Epithelial cell of esophagus (primary cell): ENCODE data around the gene CNGA1.

Experiments used
- DNase-seq: peaks from one replicate; pipeline ENCODE4 v3.0.0; 2010; ENCODE audit warnings: low read depth
- H3K4me3 ChIP-seq: 2 replicates; pipeline ENCODE4 v1.5.1; 2011; ENCODE audit warnings: mild to moderate bottlenecking, low read length, control low read depth
- CTCF ChIP-seq: IDR thresholded peaks from 2 replicates; pipeline ENCODE4 v1.5.1; 2011; ENCODE audit warnings: low read depth, mild to moderate bottlenecking, low read length, control low read depth, inconsistent platforms; ENCODE audit not compliant: insufficient read depth; ENCODE audit errors: missing control alignments

The CNGA1 gene

GRCh38 chr4:48039561-48039960 is 23.1 kb upstream of the CNGA1 start:
- no peak overlapping the region for H3K4me3 ChIP-seq
- DNase-seq: no peak
- TF ChIP-seq CTCF: no peak

GRCh38 chr4:48038666-48039065 is 22.2 kb upstream of the CNGA1 start:
- no peak for DNase-seq
- H3K4me3 ChIP-seq: no peak overlapping the region
- no peak for TF ChIP-seq CTCF

- DNase-seq: no peak
- no peak overlapping the region for H3K4me3 ChIP-seq
- TF ChIP-seq CTCF: no peak
Measured at GRCh38 chr4:48037117-48037462, 20.6 kb upstream of the CNGA1 start.

GRCh38 chr4:48035952-48036351 is 19.5 kb upstream of the CNGA1 start:
- DNase-seq: no peak
- no peak for TF ChIP-seq CTCF
- H3K4me3 ChIP-seq: no peak overlapping the region

- H3K4me3 ChIP-seq: no peak overlapping the region
- DNase-seq: peak; percentile 53
- TF ChIP-seq CTCF: peak; percentile 76
Measured at GRCh38 chr4:48033825-48034413, 17.4 kb upstream of the CNGA1 start.

GRCh38 chr4:48033412-48033811 is 16.9 kb upstream of the CNGA1 start:
- no peak for DNase-seq
- H3K4me3 ChIP-seq: no peak overlapping the region
- TF ChIP-seq CTCF: no peak

GRCh38 chr4:48032721-48033120 is 16.2 kb upstream of the CNGA1 start:
- no peak for DNase-seq
- TF ChIP-seq CTCF: no peak
- no peak overlapping the region for H3K4me3 ChIP-seq
